NOMO-1 (cell line): ENCODE measurements around the gene GLI2.
A peak's percentile ranks its signal among the peaks of the same experiment; 100 is the strongest.

Source experiments
- DNase-seq, 2 experiments: peaks; one replicate each; lab custom pipeline; 2025; ENCODE audit not compliant: unreplicated experiment in 2 of 2; lab: John Stamatoyannopoulos, UW

Gene GLI2

DNA sequence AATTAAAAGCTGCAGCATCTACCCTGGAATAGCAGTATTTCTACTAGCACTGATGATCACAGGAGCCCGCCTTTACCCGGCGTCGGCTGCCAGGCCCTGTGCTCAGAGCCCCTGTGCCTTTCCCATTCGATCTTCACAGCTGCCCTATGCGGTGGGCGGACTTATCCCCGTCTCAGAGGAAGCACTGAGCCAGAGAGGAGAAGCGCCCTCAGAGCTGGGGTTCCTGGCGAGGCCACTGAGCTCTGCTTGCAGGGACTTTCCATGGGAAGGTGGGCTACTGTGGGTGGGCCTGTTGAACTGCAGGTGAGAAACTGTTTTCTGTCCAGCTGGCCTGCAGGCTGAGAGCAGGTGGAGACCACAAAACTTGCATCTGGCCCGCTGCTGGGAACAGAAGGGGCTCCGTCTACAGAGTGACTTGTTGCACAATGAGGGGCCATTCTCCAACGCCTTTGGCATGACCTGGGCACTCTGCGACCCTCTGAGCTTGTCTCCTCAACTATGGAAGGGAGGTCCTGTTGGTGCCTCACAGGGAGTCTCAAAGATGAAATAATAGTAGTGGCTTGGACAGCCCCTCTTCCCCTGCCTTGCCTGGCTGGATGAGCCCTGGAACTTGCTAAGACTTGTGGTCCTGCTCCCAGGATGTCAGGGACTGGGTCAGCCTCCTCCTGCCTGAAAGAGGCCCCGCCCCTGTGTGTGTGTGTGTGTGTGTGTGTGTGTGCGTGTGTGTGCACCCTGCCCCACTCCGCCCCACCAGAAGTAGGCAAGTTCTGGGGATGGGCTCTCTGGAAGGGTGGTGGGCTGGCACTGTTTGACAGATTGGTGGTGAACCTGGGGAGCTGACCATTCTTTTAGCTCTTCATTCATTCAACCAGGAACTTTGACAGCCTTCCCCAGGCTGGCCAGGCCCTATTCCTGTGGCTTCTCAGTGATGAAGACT, 32.7 kb downstream of the GLI2 start:
- no peak for DNase-seq

GRCh38 chr2:120769076-120769786, 33.6 kb downstream of the GLI2 start:
- DNase-seq, result no peak

DNA sequence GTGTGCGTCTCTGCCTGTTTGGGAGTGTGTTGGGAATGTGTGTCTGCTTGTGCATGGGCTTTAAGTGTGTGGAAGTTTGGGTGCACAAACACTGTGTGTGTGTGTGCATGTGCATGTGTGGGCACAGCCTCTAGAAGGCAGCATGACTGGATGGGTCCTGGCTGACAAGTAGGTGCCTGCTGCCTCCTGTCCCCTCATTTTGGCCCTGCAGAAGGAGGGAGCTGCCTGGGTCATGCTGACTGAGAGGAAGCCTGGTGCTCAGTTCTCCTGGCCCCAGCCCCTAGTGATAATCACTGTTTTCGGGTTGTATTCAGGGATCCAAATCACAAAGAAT, 34.1 kb downstream of the GLI2 start:
- no peak for DNase-seq

DNA sequence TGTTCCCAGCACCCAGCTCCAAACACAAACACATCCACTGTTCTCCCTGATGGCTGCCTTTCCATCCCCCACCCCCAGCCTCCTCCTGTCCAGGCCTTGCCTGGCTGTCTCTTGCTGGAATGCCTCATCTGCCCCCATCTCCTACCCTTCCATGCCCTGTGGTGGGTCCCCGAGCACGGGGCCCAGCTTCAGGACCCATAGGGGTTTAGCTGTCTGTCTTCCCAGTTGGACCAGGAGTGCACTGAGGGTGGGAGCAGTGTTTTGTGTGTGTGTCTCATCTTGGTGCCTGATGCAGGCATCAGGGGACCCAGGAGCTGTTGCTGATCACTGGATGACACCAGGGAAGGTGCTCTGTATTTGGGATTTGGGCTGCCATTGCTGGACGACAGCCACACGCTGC, 34.5 kb downstream of the GLI2 start:
- no peak for DNase-seq

GRCh38 chr2:120770641-120771040, 35.0 kb downstream of the GLI2 start:
- DNase-seq, result no peak

DNA sequence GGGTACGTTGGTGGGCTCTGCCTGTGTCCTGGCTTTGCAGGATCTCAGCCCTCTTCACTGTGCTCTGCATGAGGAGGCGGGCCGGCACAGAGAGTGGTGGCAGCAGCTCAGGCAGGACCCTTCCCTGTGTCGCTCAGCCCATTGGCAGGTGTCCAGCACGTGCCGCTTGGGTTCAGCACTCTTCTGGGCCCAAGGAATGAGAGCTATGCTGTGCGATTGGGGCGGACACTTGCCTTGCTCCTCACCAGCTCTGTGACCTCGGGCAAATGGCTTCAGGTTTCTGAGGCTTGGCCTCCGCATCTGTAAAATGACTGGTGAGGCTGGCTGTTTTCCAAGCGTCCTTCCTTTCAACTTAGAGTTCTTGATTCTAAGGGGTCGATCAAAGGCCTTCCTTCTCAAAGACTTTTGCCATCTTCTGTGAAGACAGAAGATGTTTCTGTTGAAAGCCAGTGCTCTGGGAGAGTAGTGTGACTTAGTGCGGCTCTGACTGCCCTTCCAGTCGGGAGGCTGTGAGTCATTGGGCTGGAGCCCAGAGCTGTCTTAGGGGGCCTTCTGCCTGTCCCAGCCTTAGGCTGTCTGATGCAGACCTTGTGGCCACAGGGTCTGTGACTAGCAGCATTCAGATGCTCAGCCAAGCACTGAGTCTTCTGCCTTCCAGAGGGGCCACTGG, 35.6 kb downstream of the GLI2 start:
- DNase-seq, result no peak

- no peak for DNase-seq
Observed at GRCh38 chr2:120771781-120772208, 36.1 kb downstream of the GLI2 start.

DNA sequence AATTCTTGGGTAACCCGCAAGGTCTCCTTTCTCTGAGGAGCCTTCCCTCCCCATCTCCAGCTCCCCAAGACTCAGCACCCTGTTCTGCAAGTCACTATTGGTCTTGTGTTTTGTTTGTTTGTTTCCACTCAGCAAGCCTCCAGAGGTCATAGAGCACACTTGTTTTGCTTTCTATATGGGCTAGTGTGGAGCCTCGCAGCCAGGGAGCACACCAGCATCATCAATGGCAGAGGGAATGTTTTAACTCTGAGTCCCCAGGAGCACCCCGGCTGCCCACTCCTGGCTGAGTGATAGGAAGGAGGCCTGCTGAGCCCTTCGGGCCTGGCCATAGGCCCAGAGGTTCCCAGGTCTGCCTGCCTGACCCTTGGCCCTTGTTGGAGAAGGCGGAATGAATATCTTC, 36.6 kb downstream of the GLI2 start:
- no peak for DNase-seq

DNA sequence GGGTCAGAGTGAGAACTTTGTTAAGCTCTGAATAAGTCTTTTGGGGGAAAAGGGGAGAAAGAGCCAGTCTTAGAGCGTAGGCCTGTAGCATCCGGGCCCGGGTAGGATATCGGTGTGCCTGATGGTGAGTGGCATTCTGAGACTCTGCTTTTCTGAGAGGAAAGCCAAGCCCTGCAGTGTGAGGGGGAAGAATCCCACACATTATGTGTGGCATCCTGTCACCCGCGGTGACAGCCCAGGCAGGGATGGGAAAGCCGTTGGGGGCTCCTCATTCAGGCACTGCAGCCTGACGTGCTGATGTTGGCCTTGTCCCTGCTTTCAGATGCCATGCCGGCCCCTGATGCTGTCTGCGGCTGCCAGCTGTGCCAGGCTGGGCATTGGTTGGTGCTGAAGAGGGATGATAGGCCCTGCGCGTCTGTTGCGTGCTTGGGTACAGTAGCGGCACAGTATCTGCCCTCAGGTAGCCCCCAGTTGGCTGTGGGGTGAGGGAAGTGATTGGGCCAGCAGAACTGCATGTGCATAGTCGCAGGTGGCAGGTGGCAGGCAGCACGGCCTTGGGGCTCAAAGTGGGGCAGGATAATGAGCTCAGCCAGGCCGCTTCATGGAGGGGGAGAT, 37.6 kb downstream of the GLI2 start:
- DNase-seq, result no peak

DNA sequence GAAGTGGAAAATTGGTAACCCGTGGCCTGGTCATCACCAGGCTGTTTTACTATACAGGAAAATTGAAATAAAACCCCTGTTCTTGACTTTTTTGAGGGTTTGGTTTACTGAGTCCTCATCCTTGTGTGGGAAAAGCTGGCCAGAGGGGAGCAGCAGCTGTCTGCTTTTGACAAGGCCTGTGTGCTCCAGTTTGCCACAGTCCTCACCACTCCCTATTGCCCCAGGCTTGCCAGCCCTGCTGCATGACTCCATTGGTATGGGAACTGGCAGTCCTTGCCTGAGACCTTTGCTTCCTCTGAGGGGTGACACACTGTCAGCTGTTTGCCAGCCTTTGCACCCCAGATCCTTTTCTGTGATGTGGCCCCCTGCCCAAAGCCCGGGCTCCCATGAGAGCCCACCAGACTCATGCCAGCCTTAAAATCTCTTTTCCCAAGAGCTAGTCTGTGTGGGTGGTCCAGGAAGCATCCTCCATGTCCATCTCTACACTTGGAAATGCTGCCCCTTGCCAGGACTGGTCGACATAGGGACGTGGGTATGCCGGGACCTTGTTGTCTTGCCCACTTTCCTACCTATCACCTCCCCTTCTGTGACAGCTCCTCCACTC, 39.0 kb downstream of the GLI2 start:
- DNase-seq, result no peak

GRCh38 chr2:120775194-120775593, 39.5 kb downstream of the GLI2 start:
- no peak for DNase-seq

DNA sequence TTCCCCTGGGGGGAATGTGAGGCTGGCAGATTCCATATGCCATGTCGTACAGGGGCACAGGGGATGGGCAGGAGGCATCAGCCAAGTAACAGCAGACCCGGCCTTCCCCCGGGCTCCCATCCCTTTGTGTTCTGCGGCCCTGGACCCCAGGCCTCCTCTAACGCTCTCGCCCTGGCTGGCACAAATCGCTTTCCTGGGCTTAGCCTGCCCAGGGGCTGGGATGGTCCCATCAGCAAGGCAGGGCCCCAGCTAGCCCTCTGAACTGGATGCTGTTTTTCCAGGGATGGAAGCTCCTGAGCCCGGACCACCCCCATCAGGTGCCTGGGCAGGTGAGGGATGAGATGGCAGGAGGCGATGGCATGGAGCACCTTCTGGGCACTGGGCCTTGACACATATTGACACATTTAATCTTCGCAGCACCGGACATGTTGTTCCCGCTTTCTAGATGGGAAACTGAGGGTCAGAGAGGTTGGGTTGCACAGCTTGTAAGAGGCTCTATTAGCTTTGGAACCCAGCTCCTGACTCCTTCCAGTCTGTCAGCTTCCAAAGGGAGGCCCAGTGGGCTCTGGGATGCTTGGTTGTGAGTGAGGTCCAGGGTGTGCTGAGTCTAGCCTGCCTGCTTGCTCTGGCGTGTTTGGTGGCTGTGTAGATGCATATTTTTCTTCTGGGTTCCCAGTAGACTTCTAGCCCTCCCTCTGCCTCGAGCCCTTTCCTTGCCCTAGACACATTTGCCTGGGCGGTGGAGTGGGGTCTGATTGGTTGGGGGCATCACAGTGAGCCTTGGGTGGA, 40.3 kb downstream of the GLI2 start:
- no peak for DNase-seq

- no peak for DNase-seq
Observed at GRCh38 chr2:120776649-120777048, 41.0 kb downstream of the GLI2 start.

- no peak for DNase-seq
Observed at GRCh38 chr2:120777170-120777751, 41.6 kb downstream of the GLI2 start.

GRCh38 chr2:120777787-120778186, 42.1 kb downstream of the GLI2 start:
- DNase-seq, result no peak

- no peak for DNase-seq
Observed at GRCh38 chr2:120778244-120778643, 42.6 kb downstream of the GLI2 start.

DNA sequence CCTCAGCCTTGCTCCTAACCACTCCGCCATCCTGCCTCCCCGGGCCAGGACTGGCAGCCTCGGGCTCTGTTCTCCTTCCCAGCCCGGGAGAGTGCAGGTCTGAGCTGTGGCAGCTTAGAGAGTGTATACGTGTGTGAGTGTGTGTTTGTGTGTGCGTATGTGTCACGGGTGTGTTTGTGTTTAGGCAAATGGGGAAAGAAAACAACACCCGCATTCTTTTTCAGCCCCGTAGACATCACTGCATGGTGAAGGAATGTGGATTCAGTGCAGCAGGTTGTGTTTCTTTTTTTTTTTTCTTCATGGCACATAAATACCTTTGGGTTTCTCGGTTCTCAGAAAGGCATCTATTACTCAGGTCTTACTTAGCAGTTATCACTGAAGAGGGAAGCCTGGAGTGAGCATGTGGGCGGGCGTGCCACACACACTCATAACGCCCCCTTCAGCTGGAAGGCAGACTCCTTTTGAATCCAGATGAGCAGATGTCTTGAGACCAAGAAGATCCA, 44.2 kb downstream of the GLI2 start:
- DNase-seq, result no peak

- DNase-seq, result no peak
Observed at GRCh38 chr2:120780402-120780801, 44.7 kb downstream of the GLI2 start.

GRCh38 chr2:120783371-120783791, 47.7 kb downstream of the GLI2 start:
- peak; percentile 69 to 85 for DNase-seq
